ENCODE results near the gene TMEM135.

TMEM135 gene

DNA sequence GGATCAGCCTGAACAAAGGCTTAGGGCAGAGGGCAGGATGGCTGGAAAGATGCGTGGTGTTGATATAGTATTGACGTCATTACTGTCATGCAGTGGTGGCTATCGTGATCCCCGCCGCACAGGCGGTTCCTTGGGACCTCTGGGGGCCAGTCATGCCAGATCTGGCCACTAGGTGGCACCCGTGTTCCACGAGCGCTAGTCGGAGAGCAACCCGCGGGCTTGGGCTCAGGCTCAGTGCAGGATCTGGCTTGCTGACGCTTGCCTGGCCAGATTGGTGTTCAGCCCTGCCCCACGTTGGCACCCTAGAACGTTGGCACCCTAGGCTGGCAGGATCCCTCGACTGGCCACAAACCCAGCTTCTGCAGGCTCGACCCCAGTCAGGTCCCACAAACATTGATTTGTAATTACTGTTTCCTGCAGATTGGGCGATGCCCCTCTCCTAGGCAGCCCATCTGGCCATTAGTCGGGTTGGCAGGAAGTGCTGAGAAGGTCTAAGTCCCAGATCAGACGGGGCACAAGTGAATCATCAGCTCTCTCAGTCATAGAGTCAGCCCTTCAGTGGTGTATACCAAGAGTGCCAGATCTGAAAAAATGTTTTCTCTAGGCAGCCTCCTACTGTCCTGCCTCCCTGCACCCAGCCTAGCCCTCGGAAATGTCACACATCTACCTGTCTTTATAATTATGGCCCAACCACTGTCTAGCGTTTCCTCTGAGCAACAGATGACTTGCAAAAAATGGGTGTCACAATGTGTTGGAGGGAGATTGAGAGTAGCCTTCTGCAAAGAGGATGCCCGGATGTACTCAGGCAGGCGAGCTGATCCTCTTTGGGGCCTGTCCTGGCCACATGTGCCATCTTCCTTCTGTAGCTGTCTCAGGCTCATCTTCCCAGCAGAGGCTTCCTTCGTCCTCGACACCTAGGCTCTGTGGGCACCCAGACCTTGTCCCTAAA, 315.3 kb downstream of the TMEM135 start:
- peak; percentile 76 for DNase-seq
- WGBS = 27% methylated on average over 26 of the region's 26 CpGs
- no peaks in the 10 kb centered on the region for H3K27me3 ChIP-seq (ENCODE audit: control insufficient read depth in 1 of 2, insufficient read depth in 1 of 2, low read length in 2 of 2)

DNA sequence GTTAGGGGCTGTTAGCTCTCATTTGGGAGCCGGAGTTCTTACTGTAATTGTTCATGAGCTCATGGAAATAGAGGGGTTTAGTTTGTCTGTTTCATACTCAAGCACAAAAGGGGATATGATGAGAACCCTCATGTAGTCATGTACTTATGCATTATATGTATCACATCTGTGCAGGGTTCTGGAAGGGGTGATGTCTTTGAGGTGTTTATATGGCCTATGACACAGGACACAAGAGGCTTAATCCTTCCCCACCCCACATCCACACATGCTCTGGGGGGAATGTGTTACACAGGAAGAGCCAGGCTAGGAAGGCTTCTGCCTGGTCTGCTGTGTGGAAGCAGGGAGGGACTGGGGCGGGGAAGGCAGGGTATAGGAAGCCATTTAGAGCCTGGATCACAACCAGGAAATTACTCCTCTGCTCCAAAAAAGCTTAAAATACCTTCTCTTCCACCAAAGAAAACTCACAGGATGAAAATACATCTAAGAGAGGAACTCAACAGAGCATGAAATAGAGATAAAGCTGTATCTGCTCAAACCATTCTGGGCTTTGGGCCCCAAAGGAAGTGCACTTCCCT, 316.1 kb downstream of the TMEM135 start:
- Histone ChIP-seq H3K4me1 (ENCODE audit: control insufficient read depth, insufficient read depth, low read depth, low read length) (peaks cover 7% of the 10 kb centered on the region), H3K4me2 (ENCODE audit: low read length, poor library complexity, severe bottlenecking) (no peak overlapping the region), H3K4ac (ENCODE audit: low read depth in 1 of 2, low read length in 2 of 2) (no peak overlapping the region), H3K36me3 (ENCODE audit: control insufficient read depth in 1 of 2, insufficient read depth in 2 of 2, low read depth in 1 of 2, low read length in 2 of 2) (no peaks in the 10 kb centered on the region), H2AK5ac (ENCODE audit: low read length, severe bottlenecking) (no peak overlapping the region), H4K91ac (ENCODE audit: low read length) (no peak overlapping the region), H3K23ac (ENCODE audit: low read length in 2 of 2) (no peak overlapping the region), H3K27me3 (ENCODE audit: control insufficient read depth in 1 of 2, insufficient read depth in 1 of 2, low read length in 2 of 2) (no peaks in the 10 kb centered on the region), H2BK5ac (ENCODE audit: low read depth, low read length, poor library complexity, severe bottlenecking) (no peak overlapping the region), H3K79me1 (replicated peaks; ENCODE audit: low read length, poor library complexity, severe bottlenecking) (no peaks in the 10 kb centered on the region), H3K27ac (ENCODE audit: low read length, poor library complexity, severe bottlenecking) (no peak overlapping the region), H3K9ac (ENCODE audit: low read length) (no peak overlapping the region), H2BK120ac (ENCODE audit: low read depth, low read length) (no peak overlapping the region), H4K8ac (ENCODE audit: low read length) (no peak overlapping the region), H2AFZ (ENCODE audit: low read depth, low read length) (no peak overlapping the region), H3K4me3 (ENCODE audit: insufficient read depth in 1 of 2, low read depth in 1 of 2, low read length in 2 of 2) (no peak overlapping the region), H2BK15ac (ENCODE audit: low read depth, poor library complexity, severe bottlenecking) (no peak overlapping the region), H3K18ac (ENCODE audit: low read depth in 1 of 2, low read length in 2 of 2) (no peak overlapping the region), H2BK12ac (ENCODE audit: low read length in 2 of 2) (no peak overlapping the region), H3K14ac (ENCODE audit: low read length in 2 of 2) (no peak overlapping the region), H3K9me3 (ENCODE audit: control insufficient read depth, low read length) (no peaks in the 10 kb centered on the region)
- no peak for DNase-seq
- 86% methylated on average over 1 of the region's 2 CpGs for WGBS

More for the DNA sequence above, 315.3 kb downstream of the TMEM135 start:
- Histone ChIP-seq H2BK15ac (ENCODE audit: low read depth, poor library complexity, severe bottlenecking) (no peak overlapping the region), H3K14ac (ENCODE audit: low read length in 2 of 2) (peak overlapping the region in 1 of 2 experiments; percentile 18), H3K4me1 (ENCODE audit: control insufficient read depth, insufficient read depth, low read depth, low read length) (peaks cover 9% of the 10 kb centered on the region), H3K27ac (ENCODE audit: low read length, poor library complexity, severe bottlenecking) (no peak overlapping the region), H2BK5ac (ENCODE audit: low read depth, low read length, poor library complexity, severe bottlenecking) (no peak overlapping the region), H4K91ac (ENCODE audit: low read length) (peak overlapping the region; percentile 2), H2AFZ (ENCODE audit: low read depth, low read length) (peak overlapping the region; percentile 76), H3K23ac (ENCODE audit: low read length in 2 of 2) (no peak overlapping the region), H3K18ac (ENCODE audit: low read depth in 1 of 2, low read length in 2 of 2) (peak overlapping the region in 1 of 2 experiments; percentile 28), H4K8ac (ENCODE audit: low read length) (peak overlapping the region; percentile 76), H3K9me3 (ENCODE audit: control insufficient read depth, low read length) (no peaks in the 10 kb centered on the region), H3K9ac (ENCODE audit: low read length) (peak overlapping the region; percentile 48), H2BK12ac (ENCODE audit: low read length in 2 of 2) (peak overlapping the region in 1 of 2 experiments; percentile 25), H3K4me2 (ENCODE audit: low read length, poor library complexity, severe bottlenecking) (peak overlapping the region; percentile 61), H3K4ac (ENCODE audit: low read depth in 1 of 2, low read length in 2 of 2) (no peak overlapping the region), H3K4me3 (ENCODE audit: insufficient read depth in 1 of 2, low read depth in 1 of 2, low read length in 2 of 2) (peak overlapping the region in 1 of 2 experiments; percentile 19), H2BK120ac (ENCODE audit: low read depth, low read length) (no peak overlapping the region), H3K79me1 (replicated peaks; ENCODE audit: low read length, poor library complexity, severe bottlenecking) (no peaks in the 10 kb centered on the region), H2AK5ac (ENCODE audit: low read length, severe bottlenecking) (no peak overlapping the region), H3K36me3 (ENCODE audit: control insufficient read depth in 1 of 2, insufficient read depth in 2 of 2, low read depth in 1 of 2, low read length in 2 of 2) (peaks cover 0 to 3% of the 10 kb centered on the region in 2 experiments)

DNA sequence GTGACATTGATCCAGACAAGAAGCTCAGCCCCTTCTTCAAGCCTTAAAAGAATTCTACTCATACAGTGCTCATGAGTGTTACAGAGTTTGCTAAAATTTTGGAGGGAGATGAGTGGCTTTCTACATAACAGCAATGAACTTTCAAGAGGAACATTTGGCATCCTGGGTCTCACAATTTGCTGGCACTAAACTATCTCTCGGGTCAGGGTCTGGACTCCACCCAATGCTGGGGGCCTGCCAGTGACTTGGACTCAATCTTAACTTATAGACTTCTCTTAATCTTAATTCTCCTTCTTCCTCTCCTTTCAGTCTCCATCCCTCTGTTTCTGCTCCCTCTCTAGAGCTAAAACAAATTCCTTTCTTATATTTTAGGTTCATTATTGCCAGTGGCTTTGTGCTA, 317.9 kb downstream of the TMEM135 start:
- WGBS = 89% methylated on average over 1 of the region's 1 CpG
- no peak overlapping the region for H3K14ac ChIP-seq (ENCODE audit: low read length in 2 of 2)
- no peak for DNase-seq

DNA sequence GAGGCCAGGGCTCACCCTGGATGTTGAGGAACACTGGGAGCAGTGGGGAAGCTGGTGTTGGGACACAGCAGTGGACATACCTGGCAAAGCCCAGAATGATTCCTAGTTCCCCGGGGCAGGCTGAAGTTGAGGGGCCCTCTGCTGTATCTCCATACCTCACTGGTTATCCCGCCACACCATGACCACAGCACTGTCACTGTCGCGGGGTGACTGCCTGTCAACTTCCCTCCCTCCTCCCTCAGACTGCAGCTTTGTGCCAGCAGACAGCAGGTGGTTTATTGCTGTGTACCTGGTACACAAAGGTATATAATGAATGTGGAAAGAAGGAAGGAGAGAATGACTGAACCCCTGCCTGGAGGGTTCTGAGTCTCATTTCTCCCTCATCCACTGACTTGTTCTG, 318.7 kb downstream of the TMEM135 start:
- H2AK5ac ChIP-seq (ENCODE audit: low read length, severe bottlenecking) = no peak overlapping the region
- no peak overlapping the region for H2BK12ac ChIP-seq (ENCODE audit: low read length in 2 of 2)
- H3K9ac ChIP-seq (ENCODE audit: low read length) = no peak overlapping the region
- DNase-seq = no peak
- 95% methylated on average over 2 of the region's 4 CpGs for WGBS
- no peaks in the 10 kb centered on the region for H3K9me3 ChIP-seq (ENCODE audit: control insufficient read depth, low read length)
- no peak overlapping the region for H2BK5ac ChIP-seq (ENCODE audit: low read depth, low read length, poor library complexity, severe bottlenecking)
- H3K27me3 ChIP-seq (ENCODE audit: control insufficient read depth in 1 of 2, insufficient read depth in 1 of 2, low read length in 2 of 2) = peaks cover 0 to 6% of the 10 kb centered on the region in 2 experiments
- no peak overlapping the region for H2AFZ ChIP-seq (ENCODE audit: low read depth, low read length)
- no peak overlapping the region for H3K4me2 ChIP-seq (ENCODE audit: low read length, poor library complexity, severe bottlenecking)
- no peaks in the 10 kb centered on the region for H3K79me1 ChIP-seq (replicated peaks; ENCODE audit: low read length, poor library complexity, severe bottlenecking)
- no peak overlapping the region for H3K27ac ChIP-seq (ENCODE audit: low read length, poor library complexity, severe bottlenecking)
- no peak overlapping the region for H2BK120ac ChIP-seq (ENCODE audit: low read depth, low read length)
- H3K4me1 ChIP-seq (ENCODE audit: control insufficient read depth, insufficient read depth, low read depth, low read length) = peaks cover 7% of the 10 kb centered on the region
- no peak overlapping the region for H2BK15ac ChIP-seq (ENCODE audit: low read depth, poor library complexity, severe bottlenecking)
- no peak overlapping the region for H3K4me3 ChIP-seq (ENCODE audit: insufficient read depth in 1 of 2, low read depth in 1 of 2, low read length in 2 of 2)
- no peak overlapping the region for H3K18ac ChIP-seq (ENCODE audit: low read depth in 1 of 2, low read length in 2 of 2)
- H3K23ac ChIP-seq (ENCODE audit: low read length in 2 of 2) = no peak overlapping the region
- H4K8ac ChIP-seq (ENCODE audit: low read length) = no peak overlapping the region
- H4K91ac ChIP-seq (ENCODE audit: low read length) = no peak overlapping the region
- H3K14ac ChIP-seq (ENCODE audit: low read length in 2 of 2) = no peak overlapping the region
- no peaks in the 10 kb centered on the region for H3K36me3 ChIP-seq (ENCODE audit: control insufficient read depth in 1 of 2, insufficient read depth in 2 of 2, low read depth in 1 of 2, low read length in 2 of 2)
- no peak overlapping the region for H3K4ac ChIP-seq (ENCODE audit: low read depth in 1 of 2, low read length in 2 of 2)

More for the DNA sequence above, 317.9 kb downstream of the TMEM135 start:
- no peak overlapping the region for H3K4me2 ChIP-seq (ENCODE audit: low read length, poor library complexity, severe bottlenecking)
- H3K27ac ChIP-seq (ENCODE audit: low read length, poor library complexity, severe bottlenecking) = no peak overlapping the region
- no peak overlapping the region for H2BK15ac ChIP-seq (ENCODE audit: low read depth, poor library complexity, severe bottlenecking)
- H3K27me3 ChIP-seq (ENCODE audit: control insufficient read depth in 1 of 2, insufficient read depth in 1 of 2, low read length in 2 of 2) = no peaks in the 10 kb centered on the region
- H2BK12ac ChIP-seq (ENCODE audit: low read length in 2 of 2) = no peak overlapping the region
- no peak overlapping the region for H2BK5ac ChIP-seq (ENCODE audit: low read depth, low read length, poor library complexity, severe bottlenecking)
- H3K4me3 ChIP-seq (ENCODE audit: insufficient read depth in 1 of 2, low read depth in 1 of 2, low read length in 2 of 2) = no peak overlapping the region
- no peak overlapping the region for H3K4ac ChIP-seq (ENCODE audit: low read depth in 1 of 2, low read length in 2 of 2)
- no peaks in the 10 kb centered on the region for H3K36me3 ChIP-seq (ENCODE audit: control insufficient read depth in 1 of 2, insufficient read depth in 2 of 2, low read depth in 1 of 2, low read length in 2 of 2)
- H3K9me3 ChIP-seq (ENCODE audit: control insufficient read depth, low read length) = no peaks in the 10 kb centered on the region
- no peak overlapping the region for H4K8ac ChIP-seq (ENCODE audit: low read length)
- H2BK120ac ChIP-seq (ENCODE audit: low read depth, low read length) = no peak overlapping the region
- H3K23ac ChIP-seq (ENCODE audit: low read length in 2 of 2) = no peak overlapping the region
- no peak overlapping the region for H3K9ac ChIP-seq (ENCODE audit: low read length)
- H2AFZ ChIP-seq (ENCODE audit: low read depth, low read length) = no peak overlapping the region
- no peak overlapping the region for H2AK5ac ChIP-seq (ENCODE audit: low read length, severe bottlenecking)
- H3K4me1 ChIP-seq (ENCODE audit: control insufficient read depth, insufficient read depth, low read depth, low read length) = peaks cover 7% of the 10 kb centered on the region
- no peaks in the 10 kb centered on the region for H3K79me1 ChIP-seq (replicated peaks; ENCODE audit: low read length, poor library complexity, severe bottlenecking)
- no peak overlapping the region for H3K18ac ChIP-seq (ENCODE audit: low read depth in 1 of 2, low read length in 2 of 2)
- no peak overlapping the region for H4K91ac ChIP-seq (ENCODE audit: low read length)

Data from mesenchymal stem cell (in vitro differentiated cells and primary cell).